ENCODE results near the gene DDX49. TPM values are rescaled to one million over a fixed set of nuclear protein-coding genes. Genes with fewer than 3 reads are reported as not detected.

Gene DDX49
- polyA plus RNA-seq, result 34.3 TPM
- long read RNA-seq, donor 1, transcript DDX49-201 (13 exons, 1,830 nt), result major isoform, 9 of 9 reads
- long read RNA-seq, donor 1, partial matches to known transcripts, result 0 of 9 reads
- long read RNA-seq, donor 1, other reads (novel, unspliced or antisense), result 0 of 9 reads
- long read RNA-seq, donor 2, transcript DDX49-201 (13 exons, 1,830 nt), result major isoform, 7 of 16 reads
- long read RNA-seq, donor 2, partial matches to known transcripts, result 6 of 16 reads
- long read RNA-seq, donor 2, other reads (novel, unspliced or antisense), result 0 of 16 reads
- long read RNA-seq, donor 3, result 0 reads
- long read RNA-seq, donor 4, partial matches to known transcripts, result 0 of 2 reads
- long read RNA-seq, donor 4, other reads (novel, unspliced or antisense), result 0 of 2 reads
- long read RNA-seq, donor 5, transcript DDX49-201 (13 exons, 1,830 nt), result major isoform, 7 of 8 reads
- long read RNA-seq, donor 5, partial matches to known transcripts, result 0 of 8 reads
- long read RNA-seq, donor 5, other reads (novel, unspliced or antisense), result 0 of 8 reads
- long read RNA-seq, donor 6, transcript DDX49-201 (13 exons, 1,830 nt), result major isoform, 9 of 19 reads
- long read RNA-seq, donor 6, partial matches to known transcripts, result 8 of 19 reads
- long read RNA-seq, donor 6, other reads (novel, unspliced or antisense), result 0 of 19 reads
- long read RNA-seq, donor 7, partial matches to known transcripts, result 0 of 5 reads
- long read RNA-seq, donor 7, other reads (novel, unspliced or antisense), result 0 of 5 reads
- long read RNA-seq, donor 8, transcript DDX49-201 (13 exons, 1,830 nt), result major isoform, 7 of 18 reads
- long read RNA-seq, donor 8, partial matches to known transcripts, result 8 of 18 reads
- long read RNA-seq, donor 8, other reads (novel, unspliced or antisense), result 0 of 18 reads
- long read RNA-seq, donor 9, transcript DDX49-201 (13 exons, 1,830 nt), result major isoform, 8 of 11 reads
- long read RNA-seq, donor 9, partial matches to known transcripts, result 0 of 11 reads
- long read RNA-seq, donor 9, other reads (novel, unspliced or antisense), result 0 of 11 reads
- long read RNA-seq, donor 10, transcript DDX49-201 (13 exons, 1,830 nt), result major isoform, 7 of 10 reads
- long read RNA-seq, donor 10, partial matches to known transcripts, result 0 of 10 reads
- long read RNA-seq, donor 10, other reads (novel, unspliced or antisense), result 0 of 10 reads
- long read RNA-seq, donor 11, transcript DDX49-201 (13 exons, 1,830 nt), result major isoform, 9 of 11 reads
- long read RNA-seq, donor 11, partial matches to known transcripts, result 0 of 11 reads
- long read RNA-seq, donor 11, other reads (novel, unspliced or antisense), result 0 of 11 reads

DNA sequence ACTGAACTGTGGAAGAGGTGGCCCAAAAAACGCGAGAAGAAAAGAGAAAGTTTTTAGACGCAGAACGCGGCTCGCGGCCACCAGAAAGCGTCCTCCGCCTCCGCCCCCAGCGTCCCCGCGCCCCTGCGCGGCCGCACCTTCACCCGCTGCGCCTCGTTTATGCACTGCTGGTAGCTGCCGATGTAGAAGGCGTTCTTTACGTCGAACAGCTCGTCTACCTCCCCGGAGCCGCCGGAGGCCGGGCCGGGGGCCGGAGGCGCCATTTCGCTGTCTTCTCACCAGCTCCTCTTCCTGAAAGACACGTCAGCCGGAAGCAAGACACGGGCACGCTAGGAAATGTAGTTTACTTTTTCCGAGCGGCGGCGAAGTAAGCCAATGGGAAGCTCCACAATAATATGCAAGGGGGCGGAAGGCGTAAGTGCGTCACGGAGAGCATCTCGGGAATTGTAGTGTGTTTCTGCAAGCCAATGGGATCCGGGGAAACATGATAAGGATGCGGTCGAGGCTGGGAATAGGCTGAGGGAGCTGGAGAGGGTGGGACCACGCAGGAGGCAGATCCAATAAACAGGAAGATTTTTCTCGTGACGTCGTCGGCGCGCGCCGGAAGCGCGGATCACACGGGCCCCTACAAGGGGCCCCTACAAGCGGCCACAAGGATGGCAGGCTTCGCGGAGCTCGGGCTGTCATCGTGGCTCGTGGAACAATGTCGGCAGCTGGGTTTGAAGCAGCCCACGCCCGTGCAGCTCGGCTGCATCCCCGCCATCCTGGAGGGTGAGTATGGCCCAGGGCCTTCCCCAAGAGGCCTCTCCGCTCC is at the start of gene DDX49, which contains the start of gene COPE:
Gene DDX49 (plus strand): TSS at position 630 of the 814 bp plus-strand sequence. CDS start 27 bp downstream, at position 657.
Gene COPE (minus strand): TSS at position 302 of the 814 bp plus-strand sequence. CDS start 39 bp downstream, at position 263.
- H3K4me3 ChIP-seq (ENCODE audit: low read length), result peak within 1 kb of the TSS; percentile 88
- DNase-seq, result peak; percentile 100
- no peaks in the 10 kb centered on the region for H3K27me3 ChIP-seq (ENCODE audit: control insufficient read depth, insufficient read depth, low read length)
- peak within 1 kb of the TSS; percentile 85 for H3K27ac ChIP-seq (ENCODE audit: low read length)
- peaks cover 43% of the 10 kb centered on the region for H3K36me3 ChIP-seq (ENCODE audit: control insufficient read depth, insufficient read depth, low read length)
- H3K9me3 ChIP-seq (ENCODE audit: control insufficient read depth, low read depth, low read length), result no peaks in the 10 kb centered on the region
- no CpG with 5 or more reads among the region's 72 CpGs for WGBS (ENCODE audit: insufficient coverage, low lambda C conversion rate)
- peaks cover 10% of the 10 kb centered on the region for H3K4me1 ChIP-seq (ENCODE audit: control insufficient read depth, insufficient read depth, low read length)

DNA sequence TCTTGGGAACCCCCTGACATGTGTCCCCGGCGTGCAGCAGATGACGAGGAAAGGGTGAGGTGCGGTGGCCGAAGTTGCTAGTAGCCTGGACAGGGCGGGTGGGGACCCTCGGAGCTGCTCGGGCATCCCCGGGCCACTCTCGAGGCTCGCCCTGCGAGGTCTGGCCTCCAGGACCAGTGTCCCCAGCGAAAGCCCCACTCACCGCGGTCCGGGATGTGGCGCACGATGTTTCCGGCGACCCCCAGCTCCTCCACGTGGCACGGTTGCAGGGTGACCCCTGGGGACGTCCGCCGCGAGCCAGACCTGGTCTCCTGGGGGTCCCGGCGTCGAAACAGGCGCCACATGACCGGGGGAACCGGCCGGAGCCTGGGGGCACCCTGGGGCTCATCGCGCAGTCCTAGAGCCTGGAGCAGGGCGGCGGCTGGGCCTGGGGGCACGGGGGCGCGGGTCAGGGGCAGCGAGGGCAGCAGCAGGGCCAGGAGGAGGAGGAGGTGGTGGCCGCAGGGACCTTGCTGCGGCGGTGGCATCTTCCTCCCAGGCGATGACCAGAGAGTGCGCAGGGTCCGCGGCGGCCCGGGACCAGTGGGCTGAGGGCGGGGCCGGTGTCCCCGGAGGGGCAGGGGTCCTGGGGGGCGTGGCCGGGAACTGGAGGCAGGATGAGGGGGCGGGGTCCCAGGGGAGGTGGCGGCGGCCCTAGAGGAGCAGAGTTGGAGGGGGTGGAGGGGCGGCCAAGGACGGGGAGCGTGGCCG is 49.6 kb upstream of the DDX49 start:
- H3K9me3 ChIP-seq (ENCODE audit: control insufficient read depth, low read depth, low read length), result peaks cover 6% of the 10 kb centered on the region
- H3K27ac ChIP-seq (ENCODE audit: low read length), result no peak overlapping the region
- no peak for DNase-seq
- no peak overlapping the region for H3K4me3 ChIP-seq (ENCODE audit: low read length)
- WGBS (ENCODE audit: insufficient coverage, low lambda C conversion rate), result no CpG with 5 or more reads among the region's 62 CpGs
- peaks cover 32% of the 10 kb centered on the region for H3K36me3 ChIP-seq (ENCODE audit: control insufficient read depth, insufficient read depth, low read length)
- peaks cover 2% of the 10 kb centered on the region for H3K4me1 ChIP-seq (ENCODE audit: control insufficient read depth, insufficient read depth, low read length)
- H3K27me3 ChIP-seq (ENCODE audit: control insufficient read depth, insufficient read depth, low read length), result peaks cover 24% of the 10 kb centered on the region

GRCh38 chr19:18870531-18871172 is 48.9 kb upstream of the DDX49 start:
- Histone ChIP-seq H3K9me3 (ENCODE audit: control insufficient read depth, low read depth, low read length) (peaks cover 6% of the 10 kb centered on the region), H3K27ac (ENCODE audit: low read length) (no peak overlapping the region), H3K4me1 (ENCODE audit: control insufficient read depth, insufficient read depth, low read length) (peaks cover 2% of the 10 kb centered on the region), H3K36me3 (ENCODE audit: control insufficient read depth, insufficient read depth, low read length) (peaks cover 26% of the 10 kb centered on the region), H3K27me3 (ENCODE audit: control insufficient read depth, insufficient read depth, low read length) (peaks cover 24% of the 10 kb centered on the region), H3K4me3 (ENCODE audit: low read length) (no peak overlapping the region)
- DNase-seq, result no peak
- 60% methylated on average over 2 of the region's 25 CpGs for WGBS (ENCODE audit: insufficient coverage, low lambda C conversion rate)

DNA sequence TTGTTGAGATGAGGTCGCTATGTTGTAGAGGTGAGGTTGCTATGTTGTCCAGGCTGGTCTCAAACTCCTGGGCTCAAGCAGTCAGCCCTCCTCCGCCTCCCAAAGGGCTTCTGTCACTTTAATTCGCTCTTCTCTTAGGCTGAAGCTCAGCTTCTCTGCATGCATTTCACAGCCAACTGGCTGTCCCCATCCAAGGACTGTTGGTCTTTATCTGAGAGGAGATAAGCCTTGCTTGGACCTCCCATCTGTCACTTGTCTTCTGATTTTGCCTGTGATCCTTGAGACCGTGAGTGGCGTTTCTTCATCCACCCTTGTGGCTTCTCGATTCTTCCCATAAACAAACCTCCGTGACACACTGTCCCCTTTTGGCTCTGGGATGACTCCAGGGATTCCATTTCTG is 48.0 kb upstream of the DDX49 start:
- Histone ChIP-seq H3K9me3 (ENCODE audit: control insufficient read depth, low read depth, low read length) (peaks cover 6% of the 10 kb centered on the region), H3K27me3 (ENCODE audit: control insufficient read depth, insufficient read depth, low read length) (peaks cover 24% of the 10 kb centered on the region), H3K4me3 (ENCODE audit: low read length) (no peak overlapping the region), H3K36me3 (ENCODE audit: control insufficient read depth, insufficient read depth, low read length) (peaks cover 18% of the 10 kb centered on the region), H3K27ac (ENCODE audit: low read length) (no peak overlapping the region), H3K4me1 (ENCODE audit: control insufficient read depth, insufficient read depth, low read length) (peaks cover 2% of the 10 kb centered on the region)
- WGBS (ENCODE audit: insufficient coverage, low lambda C conversion rate), result no CpG with 5 or more reads among the region's 7 CpGs
- DNase-seq, result no peak

- H3K9me3 ChIP-seq (ENCODE audit: control insufficient read depth, low read depth, low read length), result no peaks in the 10 kb centered on the region
- no peak for DNase-seq
- no peaks in the 10 kb centered on the region for H3K36me3 ChIP-seq (ENCODE audit: control insufficient read depth, insufficient read depth, low read length)
- WGBS (ENCODE audit: insufficient coverage, low lambda C conversion rate), result 100% methylated on average over 2 of the region's 5 CpGs
- peaks cover 2% of the 10 kb centered on the region for H3K27me3 ChIP-seq (ENCODE audit: control insufficient read depth, insufficient read depth, low read length)
- H3K27ac ChIP-seq (ENCODE audit: low read length), result no peak overlapping the region
- no peaks in the 10 kb centered on the region for H3K4me1 ChIP-seq (ENCODE audit: control insufficient read depth, insufficient read depth, low read length)
- H3K4me3 ChIP-seq (ENCODE audit: low read length), result no peak overlapping the region
Measured at GRCh38 chr19:18875726-18876125, 43.8 kb upstream of the DDX49 start.

DNA sequence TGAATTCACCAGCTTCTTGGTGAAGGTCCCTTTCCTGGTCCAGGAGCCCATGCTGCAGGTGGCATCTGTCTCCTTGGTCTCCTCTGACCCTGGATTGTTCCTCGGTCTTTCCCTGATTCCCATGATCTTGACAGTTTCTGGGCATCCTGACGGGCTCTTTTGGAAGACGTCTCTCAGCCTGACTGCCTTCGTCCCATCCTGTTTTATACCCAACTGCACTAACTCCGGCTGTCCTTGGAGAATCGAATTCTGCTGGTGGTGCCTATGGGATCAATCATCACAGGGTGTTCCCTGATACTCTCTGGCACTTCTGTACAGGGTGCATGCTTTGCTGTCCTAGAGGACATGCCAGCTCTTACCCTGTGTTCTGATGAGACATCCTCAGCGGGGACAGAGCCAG is 42.6 kb upstream of the DDX49 start:
- H3K27me3 ChIP-seq (ENCODE audit: control insufficient read depth, insufficient read depth, low read length), result no peaks in the 10 kb centered on the region
- H3K4me1 ChIP-seq (ENCODE audit: control insufficient read depth, insufficient read depth, low read length), result no peaks in the 10 kb centered on the region

DNA sequence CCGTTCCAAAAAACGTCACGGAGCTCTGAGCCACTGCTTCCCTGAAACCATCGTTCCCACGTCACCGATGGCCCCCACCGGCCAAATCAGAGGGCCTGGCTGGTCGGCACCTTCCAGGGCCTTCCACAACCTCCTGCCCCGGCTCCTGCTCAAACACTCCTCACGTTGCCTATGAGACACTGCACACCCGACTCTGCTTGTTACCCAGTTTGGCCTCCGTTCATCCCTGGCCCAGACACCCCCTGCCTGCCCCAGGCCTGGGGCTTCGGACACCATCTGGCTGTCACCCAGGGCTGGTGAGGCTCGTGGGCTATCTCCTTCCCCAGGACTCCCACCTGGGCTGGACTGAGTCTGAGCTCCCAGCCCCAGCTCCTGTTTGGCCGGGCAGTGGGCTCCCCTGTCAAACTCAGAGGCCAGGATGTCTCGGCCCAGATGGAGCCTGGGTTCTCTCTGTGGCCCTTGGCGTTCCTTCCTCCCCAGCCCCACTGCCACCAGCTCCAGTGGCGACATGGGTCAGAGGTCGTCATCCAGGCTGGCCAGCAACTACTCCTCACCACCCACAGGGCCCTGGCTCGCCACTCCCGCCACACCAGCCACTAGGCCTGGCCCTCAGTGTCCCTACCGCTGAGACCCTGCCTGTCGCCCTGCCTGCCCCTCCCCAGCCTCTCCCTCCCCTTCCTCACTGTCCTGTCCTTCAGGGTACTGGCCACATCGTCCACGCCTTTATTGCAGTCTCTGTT is 41.3 kb upstream of the DDX49 start:
- Histone ChIP-seq H3K27me3 (ENCODE audit: control insufficient read depth, insufficient read depth, low read length) (no peaks in the 10 kb centered on the region), H3K36me3 (ENCODE audit: control insufficient read depth, insufficient read depth, low read length) (no peaks in the 10 kb centered on the region), H3K4me1 (ENCODE audit: control insufficient read depth, insufficient read depth, low read length) (no peaks in the 10 kb centered on the region), H3K9me3 (ENCODE audit: control insufficient read depth, low read depth, low read length) (no peaks in the 10 kb centered on the region), H3K27ac (ENCODE audit: low read length) (no peak overlapping the region), H3K4me3 (ENCODE audit: low read length) (no peak overlapping the region)
- WGBS (ENCODE audit: insufficient coverage, low lambda C conversion rate), result no CpG with 5 or more reads among the region's 25 CpGs
- no peak for DNase-seq

More for the DNA sequence above, 42.6 kb upstream of the DDX49 start:
- Histone ChIP-seq H3K4me3 (ENCODE audit: low read length) (no peak overlapping the region), H3K36me3 (ENCODE audit: control insufficient read depth, insufficient read depth, low read length) (no peaks in the 10 kb centered on the region), H3K27ac (ENCODE audit: low read length) (no peak overlapping the region), H3K9me3 (ENCODE audit: control insufficient read depth, low read depth, low read length) (no peaks in the 10 kb centered on the region)
- no CpG with 5 or more reads among the region's 7 CpGs for WGBS (ENCODE audit: insufficient coverage, low lambda C conversion rate)
- DNase-seq, result no peak

- Histone ChIP-seq H3K27ac (ENCODE audit: low read length) (no peak overlapping the region), H3K27me3 (ENCODE audit: control insufficient read depth, insufficient read depth, low read length) (no peaks in the 10 kb centered on the region), H3K9me3 (ENCODE audit: control insufficient read depth, low read depth, low read length) (no peaks in the 10 kb centered on the region), H3K36me3 (ENCODE audit: control insufficient read depth, insufficient read depth, low read length) (no peaks in the 10 kb centered on the region), H3K4me3 (ENCODE audit: low read length) (no peak overlapping the region), H3K4me1 (ENCODE audit: control insufficient read depth, insufficient read depth, low read length) (no peaks in the 10 kb centered on the region)
- WGBS (ENCODE audit: insufficient coverage, low lambda C conversion rate), result no CpG with 5 or more reads among the region's 34 CpGs
- no peak for DNase-seq
Measured at GRCh38 chr19:18878858-18879578, 40.5 kb upstream of the DDX49 start.
